Activated CD4-positive, alpha-beta T cell treated with anti-CD3 and anti-CD28 coated beads, Interleukin-2, amount 50 U/mL, for 24 hours (primary cell): ENCODE data around the gene GRAMD2B.
A peak's percentile ranks its signal among the peaks of the same experiment; 100 is the strongest.
"Not testable (repeated sequence)": the region's sequence is repeated elsewhere in the genome, so short reads cannot be mapped to it uniquely, and the experiment has no call there.

Experiments
- DNase-seq, 2 donors: peaks; one replicate each; pipeline ENCODE4 v3.0.0-alpha.2; 2020; ENCODE audit warnings: low read depth in 1 of 2, low spot score in 1 of 2

GRAMD2B gene, protein sequence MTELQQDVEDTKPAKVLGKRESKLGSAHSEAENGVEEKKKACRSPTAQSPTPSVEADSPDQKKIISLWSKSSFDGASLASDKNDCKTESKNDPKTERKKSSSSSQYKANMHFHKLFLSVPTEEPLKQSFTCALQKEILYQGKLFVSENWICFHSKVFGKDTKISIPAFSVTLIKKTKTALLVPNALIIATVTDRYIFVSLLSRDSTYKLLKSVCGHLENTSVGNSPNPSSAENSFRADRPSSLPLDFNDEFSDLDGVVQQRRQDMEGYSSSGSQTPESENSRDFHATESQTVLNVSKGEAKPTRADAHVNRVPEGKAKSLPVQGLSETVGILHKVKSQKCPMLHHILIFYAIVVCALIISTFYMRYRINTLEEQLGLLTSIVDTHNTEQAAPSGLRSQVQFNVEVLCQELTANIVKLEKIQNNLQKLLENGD

GRCh38 chr5:126422994-126423788, at the start of gene GRAMD2B:
TSS of gene GRAMD2B (plus strand) at chr5:126423409. CDS start at chr5:126423607, 198 bp downstream.
- peak; percentile 38 to 53 for DNase-seq

DNA sequence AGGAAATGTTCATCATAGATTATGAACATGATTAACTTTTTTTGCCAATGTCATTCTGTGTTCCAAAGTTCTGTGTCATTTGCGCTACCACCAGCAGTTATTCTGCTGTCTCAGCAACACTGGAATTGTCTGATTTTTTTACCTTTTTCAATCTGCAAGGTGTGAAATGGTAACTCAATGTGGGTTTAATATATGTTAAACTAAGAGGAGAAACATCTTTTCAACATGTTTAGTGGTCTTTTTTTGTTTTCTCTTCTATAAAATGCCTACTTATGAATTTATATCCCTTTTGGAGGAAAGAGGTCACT, 49.1 kb upstream of the GRAMD2B start:
- no peak for DNase-seq

GRCh38 chr5:126376443-126376842, 46.8 kb upstream of the GRAMD2B start:
- DNase-seq: no peak

DNA sequence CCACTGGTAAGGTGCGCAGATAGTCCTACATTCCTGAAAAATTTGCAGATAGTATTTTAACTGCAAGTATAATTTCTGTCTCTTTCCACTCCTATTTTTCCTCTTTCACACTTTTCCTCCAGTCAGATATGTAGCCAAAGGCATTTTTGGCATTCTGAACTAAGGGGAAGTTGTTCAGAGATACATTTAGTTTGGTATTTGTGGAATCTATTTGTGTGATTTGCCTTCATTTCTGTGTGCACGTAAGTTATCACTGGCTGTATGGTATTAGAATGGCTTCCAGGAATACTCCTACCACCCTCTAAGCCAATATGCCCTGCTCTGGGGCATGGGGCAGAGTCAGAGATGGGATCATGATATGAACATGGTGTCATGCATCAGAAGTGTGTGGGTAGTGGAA, 45.8 kb upstream of the GRAMD2B start:
- no peak for DNase-seq

DNA sequence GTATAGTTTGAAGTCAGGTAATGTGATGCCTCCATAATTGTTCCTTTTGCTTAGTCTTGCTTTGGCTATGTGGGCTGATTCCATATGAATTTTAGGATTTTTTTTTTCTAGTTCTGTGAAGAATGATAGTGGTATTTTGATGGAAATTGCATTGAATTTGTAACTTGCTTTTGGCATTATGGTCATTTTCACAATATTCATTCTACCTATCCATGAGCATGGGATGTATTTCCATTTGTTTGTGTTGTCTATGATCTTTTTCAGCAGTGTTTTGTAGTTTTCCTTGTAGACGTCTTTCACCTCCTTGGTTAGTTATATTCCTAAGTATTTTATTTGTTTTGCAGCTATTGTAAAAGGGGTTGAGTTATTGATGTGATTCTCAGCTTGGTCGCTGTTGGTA, 42.9 kb upstream of the GRAMD2B start:
- not testable (repeated sequence) for DNase-seq

DNA sequence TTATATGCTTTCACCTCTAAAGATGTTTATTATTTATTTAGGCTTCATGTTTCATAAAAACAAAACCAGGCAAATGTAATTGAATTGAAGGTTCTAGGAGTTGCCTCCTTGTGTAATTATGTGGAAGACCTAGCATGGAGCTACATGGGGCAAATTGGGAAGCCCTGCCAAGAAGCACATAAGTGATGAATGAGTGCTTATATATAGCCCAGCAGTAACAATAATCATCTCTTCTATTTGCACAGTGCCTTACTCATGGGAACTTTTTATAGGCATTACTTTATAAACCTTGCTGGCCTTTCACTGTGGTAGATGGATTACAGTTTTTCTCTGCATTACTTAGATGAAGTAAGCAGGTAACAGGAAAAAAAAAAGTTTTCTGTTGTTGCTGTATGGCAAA, 40.0 kb upstream of the GRAMD2B start:
- no peak for DNase-seq

GRCh38 chr5:126383776-126384175, 39.4 kb upstream of the GRAMD2B start:
- DNase-seq: no peak

- no peak for DNase-seq
Observed at GRCh38 chr5:126384985-126385384, 38.2 kb upstream of the GRAMD2B start.

DNA sequence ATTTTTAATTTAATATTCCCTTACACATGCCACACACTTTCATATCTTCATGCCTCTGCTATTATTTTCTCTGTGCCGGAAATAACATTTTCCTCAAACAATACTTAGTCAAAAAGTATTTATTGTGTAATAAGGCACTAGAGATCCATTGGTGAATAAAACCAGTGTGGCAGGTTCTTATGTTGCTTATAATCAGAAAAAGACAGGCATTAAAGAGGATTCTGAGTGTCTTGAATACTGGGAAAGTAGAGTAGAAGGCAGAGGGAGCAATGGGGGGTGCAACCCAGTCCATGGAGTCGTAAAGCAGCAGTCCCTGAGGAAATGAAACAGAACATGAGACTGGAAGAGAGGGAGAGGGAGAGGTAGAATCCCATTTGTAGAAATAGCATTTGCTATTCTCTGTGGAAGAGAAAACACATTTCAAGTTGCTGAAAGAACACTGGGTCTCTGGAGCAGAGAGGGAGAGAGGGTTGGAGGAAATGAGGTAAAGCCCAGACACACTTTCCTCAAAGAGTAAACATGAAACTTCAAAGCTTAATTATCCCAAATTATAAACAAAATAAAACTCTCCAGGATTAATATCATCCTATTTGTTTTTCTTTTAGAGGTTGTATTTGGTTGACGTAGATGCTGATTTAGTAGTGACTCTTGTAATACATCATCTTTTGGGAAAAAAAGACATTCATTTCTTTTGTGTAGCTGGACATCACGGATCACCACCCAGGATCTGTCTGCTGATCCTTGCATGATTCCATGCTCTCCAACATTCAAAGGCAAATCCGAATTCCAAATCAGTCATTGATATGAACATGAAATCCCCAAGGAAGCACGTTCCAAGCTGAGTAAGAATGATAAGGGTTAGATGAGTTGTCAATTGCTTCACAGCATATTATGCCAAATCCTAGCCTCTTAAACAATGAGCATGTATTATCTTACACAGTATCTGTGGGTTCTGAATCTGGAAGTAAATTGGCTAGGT, 37.4 kb upstream of the GRAMD2B start:
- no peak for DNase-seq

- DNase-seq: no peak
Observed at GRCh38 chr5:126389179-126389578, 34.0 kb upstream of the GRAMD2B start.

DNA sequence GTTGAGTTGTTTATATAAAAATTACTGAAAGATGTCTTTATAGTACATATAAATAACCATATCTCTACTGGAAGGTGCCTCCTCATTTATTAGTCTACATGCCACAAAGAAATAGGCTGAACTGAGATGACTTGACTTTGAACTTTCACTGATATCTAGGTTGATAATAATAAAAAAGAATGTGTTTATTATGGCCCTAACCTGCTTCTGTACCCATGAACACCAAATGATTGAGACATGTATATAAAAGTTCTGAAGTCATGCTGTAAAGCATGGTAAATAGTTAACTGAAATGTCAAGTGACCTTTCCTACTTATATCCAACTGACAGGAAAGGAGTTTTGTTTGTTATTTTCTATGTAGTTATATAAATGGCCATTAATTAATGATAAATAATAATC, 33.2 kb upstream of the GRAMD2B start:
- no peak for DNase-seq

- DNase-seq: no peak
Observed at GRCh38 chr5:126391386-126391785, 31.8 kb upstream of the GRAMD2B start.

DNA sequence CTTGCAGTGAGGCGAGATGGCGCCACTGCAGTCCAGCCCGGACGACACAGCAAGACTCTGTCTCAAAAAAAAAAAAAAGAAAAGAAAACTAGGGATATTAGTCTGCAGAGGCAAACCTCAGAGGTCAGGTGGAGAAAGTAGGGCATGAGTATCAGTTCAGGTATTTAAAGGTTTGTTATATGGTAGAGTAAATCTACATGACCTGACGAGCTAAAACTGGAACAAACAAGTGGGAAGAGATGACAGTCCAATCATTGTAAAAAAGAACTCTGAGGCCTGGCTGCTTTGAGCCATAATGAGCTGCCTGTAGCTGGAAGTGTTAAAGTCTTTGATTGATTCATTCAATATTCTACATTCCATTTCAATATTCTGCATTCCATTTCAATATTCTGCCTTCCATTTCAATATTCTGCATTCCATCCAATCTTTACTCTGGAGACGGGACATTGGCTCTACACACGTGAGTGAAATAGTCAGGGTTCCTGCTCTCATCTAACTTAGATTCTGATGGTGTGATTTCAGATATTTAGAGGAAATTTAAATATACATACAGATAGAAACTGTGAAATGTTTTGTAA, 28.9 kb upstream of the GRAMD2B start:
- no peak for DNase-seq

- no peak for DNase-seq
Observed at GRCh38 chr5:126395198-126395597, 28.0 kb upstream of the GRAMD2B start.

DNA sequence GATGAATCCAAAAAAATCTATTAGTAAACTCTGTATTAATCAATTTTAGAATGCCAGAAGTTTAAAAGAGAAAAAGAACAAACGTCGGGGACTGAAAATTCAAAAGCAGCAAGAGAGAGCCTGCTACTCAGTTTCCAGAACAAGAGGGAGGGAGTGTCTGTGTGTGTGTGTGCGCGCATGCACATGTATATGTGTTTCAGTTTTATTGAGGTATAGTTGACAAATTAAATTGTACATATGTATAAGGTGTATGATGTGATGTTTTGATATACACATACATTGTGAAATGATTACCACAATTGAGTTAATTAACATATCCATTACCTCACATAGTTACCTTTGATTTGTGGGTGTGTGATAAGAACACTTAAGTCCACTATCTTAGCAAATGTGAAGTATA, 27.6 kb upstream of the GRAMD2B start:
- DNase-seq: no peak

- DNase-seq: not testable (repeated sequence)
Observed at GRCh38 chr5:126396721-126397120, 26.5 kb upstream of the GRAMD2B start.

DNA sequence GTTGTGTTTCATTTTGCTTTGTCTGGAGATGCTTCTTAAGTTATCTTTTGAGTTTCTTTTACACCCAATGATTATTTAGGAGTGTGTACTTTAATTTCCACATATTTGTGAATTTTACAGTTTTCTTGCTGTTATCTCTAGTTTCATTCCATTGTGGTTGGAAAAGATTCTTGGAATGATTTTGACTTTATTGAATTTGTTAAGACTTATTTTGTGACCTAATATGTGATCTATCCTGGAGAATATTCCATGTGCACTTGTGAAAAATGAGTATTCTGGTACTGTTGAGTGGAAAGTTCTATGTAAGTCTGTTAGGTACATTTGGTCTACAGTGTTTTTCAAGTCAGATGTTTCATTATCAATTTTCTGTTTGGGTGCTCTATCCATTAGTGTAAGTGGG, 24.4 kb upstream of the GRAMD2B start:
- DNase-seq: no peak

- DNase-seq: no peak
Observed at GRCh38 chr5:126400621-126401251, 22.5 kb upstream of the GRAMD2B start.

- DNase-seq: no peak
Observed at GRCh38 chr5:126402621-126403555, 20.3 kb upstream of the GRAMD2B start.
